ENCODE results near the gene CCDC15.

The CCDC15 gene

GRCh38 chr11:124928942-124929665, 24.9 kb upstream of the CCDC15 start:
- H3K9ac ChIP-seq (ENCODE audit: low read length) = no peak overlapping the region

DNA sequence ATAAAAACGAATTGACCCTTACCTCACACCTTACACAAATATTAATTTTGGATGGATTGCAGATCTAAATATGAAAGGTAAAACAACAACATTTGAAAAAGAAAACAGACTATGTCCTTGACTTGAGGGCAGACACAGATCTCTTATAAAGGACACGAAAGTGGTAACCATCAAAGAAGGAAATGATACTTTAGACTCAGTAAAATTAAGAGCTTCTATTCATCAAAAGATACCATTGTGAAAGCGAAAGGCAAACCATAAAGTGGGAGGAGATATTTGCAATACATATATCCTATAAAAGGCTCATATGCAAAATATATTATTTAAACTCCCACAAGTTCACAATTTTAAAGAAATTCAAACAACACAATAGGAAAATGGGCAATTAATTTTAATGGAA, 23.2 kb upstream of the CCDC15 start:
- H3K9ac ChIP-seq (ENCODE audit: low read length) = no peak overlapping the region
- H3K4me1 ChIP-seq (ENCODE audit: control insufficient read depth, insufficient read depth, low read length) = peaks cover 33% of the 10 kb centered on the region
- H3K4me3 ChIP-seq (ENCODE audit: low read length) = no peak overlapping the region
- no peaks in the 10 kb centered on the region for H3K27me3 ChIP-seq (replicated peaks; ENCODE audit: control insufficient read depth, insufficient read depth, low read length)
- DNase-seq (ENCODE audit: low read depth) = no peak
- H3K9me3 ChIP-seq (ENCODE audit: control insufficient read depth, low read length) = no peaks in the 10 kb centered on the region
- no peaks in the 10 kb centered on the region for H3K36me3 ChIP-seq (ENCODE audit: control insufficient read depth, insufficient read depth, low read length, severe bottlenecking)

More at GRCh38 chr11:124928942-124929665, 24.9 kb upstream of the CCDC15 start:
- Histone ChIP-seq H3K4me1 (ENCODE audit: control insufficient read depth, insufficient read depth, low read length) (peaks cover 19% of the 10 kb centered on the region), H3K9me3 (ENCODE audit: control insufficient read depth, low read length) (no peaks in the 10 kb centered on the region), H3K4me3 (ENCODE audit: low read length) (no peak overlapping the region), H3K27me3 (replicated peaks; ENCODE audit: control insufficient read depth, insufficient read depth, low read length) (no peaks in the 10 kb centered on the region), H3K36me3 (ENCODE audit: control insufficient read depth, insufficient read depth, low read length, severe bottlenecking) (no peaks in the 10 kb centered on the region)
- DNase-seq (ENCODE audit: low read depth) = no peak

DNA sequence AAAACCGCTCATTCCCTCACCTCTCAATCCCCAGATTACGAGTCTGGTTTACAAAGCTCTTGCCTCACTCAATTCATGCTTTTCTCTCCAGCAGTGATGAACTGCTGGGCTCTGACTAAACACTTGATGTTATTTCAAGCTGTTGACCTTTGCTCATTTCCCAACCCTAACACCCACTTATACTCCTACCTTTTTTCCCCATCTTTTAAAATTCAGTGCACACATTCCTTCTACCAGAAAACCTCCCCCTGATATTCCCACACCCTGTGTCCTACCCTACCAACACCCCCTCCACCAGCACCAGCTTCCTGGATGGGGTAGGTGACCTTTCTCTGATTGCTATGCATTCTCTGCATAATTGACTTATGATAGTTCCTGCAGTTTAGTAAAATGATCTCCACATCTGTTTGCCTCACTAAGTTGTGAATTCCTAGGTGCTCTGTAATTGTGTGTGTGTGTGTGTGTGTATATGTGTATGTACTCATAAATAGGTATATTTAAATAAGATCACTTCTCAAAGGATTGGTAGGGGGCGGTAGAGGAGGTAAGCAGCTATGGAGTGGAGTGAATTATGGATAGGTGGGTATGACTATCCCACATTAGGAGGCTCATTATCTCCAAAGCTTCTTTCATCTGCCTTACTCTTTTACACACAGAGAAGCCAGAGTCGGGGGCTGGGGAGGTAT, 19.0 kb upstream of the CCDC15 start:
- Histone ChIP-seq H3K36me3 (ENCODE audit: control insufficient read depth, insufficient read depth, low read length, severe bottlenecking) (no peaks in the 10 kb centered on the region), H3K4me3 (ENCODE audit: low read length) (peak overlapping the region; percentile 48), H3K9ac (ENCODE audit: low read length) (peak overlapping the region; percentile 47), H3K9me3 (ENCODE audit: control insufficient read depth, low read length) (no peaks in the 10 kb centered on the region), H3K27me3 (replicated peaks; ENCODE audit: control insufficient read depth, insufficient read depth, low read length) (no peaks in the 10 kb centered on the region), H3K4me1 (ENCODE audit: control insufficient read depth, insufficient read depth, low read length) (peaks cover 36% of the 10 kb centered on the region)
- DNase-seq (ENCODE audit: low read depth) = peak; percentile 73

- Histone ChIP-seq H3K9ac (ENCODE audit: low read length) (peak within 1 kb of the TSS; percentile 47), H3K4me1 (ENCODE audit: control insufficient read depth, insufficient read depth, low read length) (peaks cover 33% of the 10 kb centered on the region), H3K36me3 (ENCODE audit: control insufficient read depth, insufficient read depth, low read length, severe bottlenecking) (no peaks in the 10 kb centered on the region), H3K9me3 (ENCODE audit: control insufficient read depth, low read length) (no peaks in the 10 kb centered on the region), H3K4me3 (ENCODE audit: low read length) (peak within 1 kb of the TSS; percentile 48), H3K27me3 (replicated peaks; ENCODE audit: control insufficient read depth, insufficient read depth, low read length) (no peaks in the 10 kb centered on the region)
- no peak for DNase-seq (ENCODE audit: low read depth)
Measured at GRCh38 chr11:124935548-124936514, 18.2 kb upstream of the CCDC15 start, which contains the start of gene HEPACAM. HEPACAM (minus strand) TSS chr11:124936047; CDS start chr11:124936006, 41 bp downstream.

DNA sequence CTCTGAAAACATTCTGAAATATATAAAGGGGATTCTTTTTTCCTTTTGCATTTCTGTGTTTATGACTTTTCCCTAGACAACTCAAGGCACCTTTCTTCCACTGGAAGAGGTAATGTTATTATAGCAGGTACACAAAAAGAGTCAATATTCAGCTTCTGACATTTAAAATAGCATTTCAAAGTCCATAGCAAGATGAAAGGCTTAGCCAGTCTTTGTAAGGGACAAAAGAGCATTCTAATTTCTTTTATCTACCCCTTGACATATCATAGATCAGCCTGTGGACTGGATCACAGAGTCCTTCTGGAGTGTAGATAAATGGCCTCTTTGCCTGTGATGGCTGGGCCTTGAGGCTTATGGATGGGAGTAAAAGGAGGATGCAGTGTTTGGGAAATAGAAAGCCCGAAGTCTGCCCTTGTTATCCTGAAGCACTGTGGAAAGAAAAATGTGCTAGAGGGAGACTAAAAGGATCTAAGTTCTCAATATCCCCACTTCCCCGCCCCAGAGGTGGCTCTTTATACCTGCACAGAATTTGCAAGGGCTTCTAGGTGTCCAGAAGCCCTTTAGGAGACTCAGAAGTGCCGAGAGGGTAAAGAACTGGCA, 16.6 kb upstream of the CCDC15 start:
- no peak for DNase-seq (ENCODE audit: low read depth)
- H3K27me3 ChIP-seq (replicated peaks; ENCODE audit: control insufficient read depth, insufficient read depth, low read length) = no peaks in the 10 kb centered on the region
- H3K4me1 ChIP-seq (ENCODE audit: control insufficient read depth, insufficient read depth, low read length) = peaks cover 33% of the 10 kb centered on the region
- no peak overlapping the region for H3K4me3 ChIP-seq (ENCODE audit: low read length)
- H3K36me3 ChIP-seq (ENCODE audit: control insufficient read depth, insufficient read depth, low read length, severe bottlenecking) = no peaks in the 10 kb centered on the region
- H3K9me3 ChIP-seq (ENCODE audit: control insufficient read depth, low read length) = no peaks in the 10 kb centered on the region
- no peak overlapping the region for H3K9ac ChIP-seq (ENCODE audit: low read length)

GRCh38 chr11:124938206-124938765, 15.7 kb upstream of the CCDC15 start:
- Histone ChIP-seq H3K27me3 (replicated peaks; ENCODE audit: control insufficient read depth, insufficient read depth, low read length) (no peaks in the 10 kb centered on the region), H3K4me3 (ENCODE audit: low read length) (no peak overlapping the region), H3K4me1 (ENCODE audit: control insufficient read depth, insufficient read depth, low read length) (peaks cover 33% of the 10 kb centered on the region), H3K9ac (ENCODE audit: low read length) (no peak overlapping the region), H3K36me3 (ENCODE audit: control insufficient read depth, insufficient read depth, low read length, severe bottlenecking) (no peaks in the 10 kb centered on the region), H3K9me3 (ENCODE audit: control insufficient read depth, low read length) (no peaks in the 10 kb centered on the region)
- peak; percentile 39 for DNase-seq (ENCODE audit: low read depth)

DNA sequence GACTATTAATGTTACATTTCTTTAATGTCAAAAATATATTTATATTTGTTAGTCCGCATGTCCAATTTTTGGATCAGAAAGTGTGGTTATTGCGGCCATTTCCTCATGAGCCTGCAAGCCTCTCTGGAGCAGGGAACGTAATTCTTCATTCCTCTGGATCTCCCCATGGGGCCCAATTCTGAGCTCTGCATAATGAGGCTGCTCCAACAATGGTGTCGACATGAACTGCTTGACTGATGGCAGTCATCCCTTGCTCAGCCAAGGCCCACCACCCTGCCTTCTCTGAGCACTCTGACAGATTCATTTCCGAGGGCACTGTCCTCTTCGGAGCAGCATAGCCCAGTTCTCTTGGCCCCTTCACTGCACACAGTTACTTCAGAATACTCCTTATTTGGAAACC, 15.0 kb upstream of the CCDC15 start:
- DNase-seq (ENCODE audit: low read depth) = no peak
- Histone ChIP-seq H3K27me3 (replicated peaks; ENCODE audit: control insufficient read depth, insufficient read depth, low read length) (no peaks in the 10 kb centered on the region), H3K36me3 (ENCODE audit: control insufficient read depth, insufficient read depth, low read length, severe bottlenecking) (no peaks in the 10 kb centered on the region), H3K9ac (ENCODE audit: low read length) (no peak overlapping the region), H3K4me1 (ENCODE audit: control insufficient read depth, insufficient read depth, low read length) (peaks cover 33% of the 10 kb centered on the region), H3K4me3 (ENCODE audit: low read length) (no peak overlapping the region), H3K9me3 (ENCODE audit: control insufficient read depth, low read length) (no peaks in the 10 kb centered on the region)

DNA sequence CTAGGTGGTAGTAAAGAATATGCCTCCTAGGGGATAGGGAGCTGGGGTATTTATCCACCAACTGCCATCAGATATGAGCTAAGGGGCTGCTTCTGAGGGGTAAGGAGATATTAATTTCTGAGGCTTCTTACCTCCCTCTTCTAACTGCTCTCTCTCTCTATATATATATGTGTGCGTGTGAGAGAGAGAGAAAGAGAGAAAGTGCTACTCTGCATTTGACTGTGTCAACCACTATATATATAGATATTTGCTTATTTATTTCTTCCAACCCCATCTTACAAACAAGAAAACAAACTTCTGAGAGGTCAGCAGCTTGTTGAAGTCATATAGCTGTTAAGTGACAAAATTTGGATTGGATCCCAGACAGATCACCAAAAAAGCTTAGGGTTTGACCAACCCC, 12.3 kb upstream of the CCDC15 start:
- Histone ChIP-seq H3K4me3 (ENCODE audit: low read length) (no peak overlapping the region), H3K4me1 (ENCODE audit: control insufficient read depth, insufficient read depth, low read length) (peaks cover 19% of the 10 kb centered on the region), H3K27me3 (replicated peaks; ENCODE audit: control insufficient read depth, insufficient read depth, low read length) (no peaks in the 10 kb centered on the region), H3K9ac (ENCODE audit: low read length) (no peak overlapping the region), H3K36me3 (ENCODE audit: control insufficient read depth, insufficient read depth, low read length, severe bottlenecking) (no peaks in the 10 kb centered on the region), H3K9me3 (ENCODE audit: control insufficient read depth, low read length) (no peaks in the 10 kb centered on the region)
- DNase-seq (ENCODE audit: low read depth) = no peak

- no peak overlapping the region for H3K9ac ChIP-seq (ENCODE audit: low read length)
- DNase-seq (ENCODE audit: low read depth) = no peak
- H3K36me3 ChIP-seq (ENCODE audit: control insufficient read depth, insufficient read depth, low read length, severe bottlenecking) = no peaks in the 10 kb centered on the region
- H3K4me3 ChIP-seq (ENCODE audit: low read length) = no peak overlapping the region
- H3K4me1 ChIP-seq (ENCODE audit: control insufficient read depth, insufficient read depth, low read length) = peaks cover 23% of the 10 kb centered on the region
- no peaks in the 10 kb centered on the region for H3K27me3 ChIP-seq (replicated peaks; ENCODE audit: control insufficient read depth, insufficient read depth, low read length)
- H3K9me3 ChIP-seq (ENCODE audit: control insufficient read depth, low read length) = no peaks in the 10 kb centered on the region
Measured at GRCh38 chr11:124942466-124943253, 11.3 kb upstream of the CCDC15 start.

- H3K9me3 ChIP-seq (ENCODE audit: control insufficient read depth, low read length) = no peaks in the 10 kb centered on the region
- H3K9ac ChIP-seq (ENCODE audit: low read length) = no peak overlapping the region
- no peaks in the 10 kb centered on the region for H3K36me3 ChIP-seq (ENCODE audit: control insufficient read depth, insufficient read depth, low read length, severe bottlenecking)
- H3K4me3 ChIP-seq (ENCODE audit: low read length) = no peak overlapping the region
- no peaks in the 10 kb centered on the region for H3K27me3 ChIP-seq (replicated peaks; ENCODE audit: control insufficient read depth, insufficient read depth, low read length)
- no peak for DNase-seq (ENCODE audit: low read depth)
- H3K4me1 ChIP-seq (ENCODE audit: control insufficient read depth, insufficient read depth, low read length) = peaks cover 23% of the 10 kb centered on the region
Measured at GRCh38 chr11:124943254-124943616, 10.8 kb upstream of the CCDC15 start.

Data from adipocyte (in vitro differentiated cells).